HG02588 (cell line): ENCODE data around the gene KRT222.

Source experiments
- ATAC-seq: cut with Tn5 transposase; IDR thresholded peaks from one replicate; pipeline ENCODE4 v1.9.1; 2021; ENCODE audit warnings: mild to moderate bottlenecking, moderate library complexity; ENCODE audit not compliant: unreplicated experiment

KRT222 gene

GRCh38 chr17:40664582-40665333 lies at the start of gene KRT222:
Gene KRT222 (minus strand): TSS chr17:40665177. CDS start chr17:40665099, 78 bp downstream.
- ATAC-seq = no peak

DNA sequence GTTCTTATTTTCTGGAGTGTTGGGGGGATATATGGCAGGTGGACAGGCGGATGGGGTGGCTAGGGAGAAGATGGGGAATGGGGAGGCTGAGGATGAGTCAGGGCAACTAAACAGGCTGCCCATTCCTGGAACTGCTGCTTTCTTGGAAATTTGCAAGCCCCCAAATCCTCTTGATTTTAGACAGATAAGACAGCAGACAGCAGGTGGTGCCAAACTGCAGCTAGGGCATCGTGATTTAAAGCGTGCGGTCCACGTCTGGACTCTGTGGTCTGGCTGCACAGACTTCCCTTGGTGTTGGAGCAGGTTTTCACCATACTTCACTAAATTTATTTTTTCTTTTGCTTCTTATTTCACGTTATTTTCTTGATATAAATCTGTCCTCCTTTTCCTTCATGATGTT lies 49.5 kb upstream of the KRT222 start:
- no peak for ATAC-seq

DNA sequence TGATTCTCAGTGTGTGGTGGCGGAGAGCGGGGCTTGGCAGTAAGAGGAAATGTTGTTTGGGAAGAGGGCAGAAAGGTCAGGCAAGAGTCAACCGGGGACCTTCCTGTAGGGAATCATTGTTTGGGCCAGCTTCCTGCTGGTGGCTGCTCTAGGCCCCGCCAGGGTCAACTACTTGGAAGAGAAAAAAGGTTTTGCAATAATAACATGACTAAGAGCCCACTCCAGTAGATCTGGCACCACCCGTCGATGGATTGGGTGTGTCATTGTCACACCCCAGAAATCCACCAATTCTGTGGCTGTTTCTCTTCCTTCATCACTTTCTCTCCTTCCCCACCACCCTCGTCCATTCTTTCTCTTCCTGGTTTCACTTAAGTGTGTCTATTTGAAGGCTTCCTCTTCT lies 42.8 kb upstream of the KRT222 start:
- ATAC-seq = no peak

DNA sequence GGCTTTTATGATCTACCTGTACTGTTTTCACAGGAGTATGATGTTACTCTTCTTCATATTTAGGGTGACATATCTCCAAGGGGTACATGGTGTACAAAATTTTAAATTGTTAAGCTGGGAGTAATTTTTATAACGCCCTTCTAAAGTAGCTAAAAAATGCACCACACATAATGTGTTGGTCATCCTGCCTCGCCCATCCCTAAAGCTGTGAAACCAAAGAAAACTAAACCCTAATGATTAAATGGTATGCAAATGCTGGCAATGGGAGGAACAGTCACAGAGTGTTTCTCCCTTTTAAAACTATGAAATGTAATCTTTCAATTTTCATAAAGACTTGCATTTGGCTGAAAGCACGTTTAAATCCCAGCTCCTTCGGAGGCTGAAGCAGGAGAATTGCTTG lies 40.6 kb upstream of the KRT222 start:
- no peak for ATAC-seq

- ATAC-seq = no peak
These were observed 38.7 kb upstream of the KRT222 start, which contains the start of gene KRT24 for GRCh38 chr17:40703652-40704051. Gene KRT24 (minus strand): TSS chr17:40703752. CDS start chr17:40703693, 59 bp downstream.

GRCh38 chr17:40702271-40702670 lies 37.3 kb upstream of the KRT222 start:
- ATAC-seq = no peak

GRCh38 chr17:40699853-40700252 lies 34.9 kb upstream of the KRT222 start:
- no peak for ATAC-seq

- ATAC-seq = no peak
These were observed 34.4 kb upstream of the KRT222 start for GRCh38 chr17:40699371-40699770.

GRCh38 chr17:40697297-40697696 lies 32.3 kb upstream of the KRT222 start:
- ATAC-seq = no peak

- ATAC-seq = no peak
These were observed 31.7 kb upstream of the KRT222 start for GRCh38 chr17:40696651-40697072.

DNA sequence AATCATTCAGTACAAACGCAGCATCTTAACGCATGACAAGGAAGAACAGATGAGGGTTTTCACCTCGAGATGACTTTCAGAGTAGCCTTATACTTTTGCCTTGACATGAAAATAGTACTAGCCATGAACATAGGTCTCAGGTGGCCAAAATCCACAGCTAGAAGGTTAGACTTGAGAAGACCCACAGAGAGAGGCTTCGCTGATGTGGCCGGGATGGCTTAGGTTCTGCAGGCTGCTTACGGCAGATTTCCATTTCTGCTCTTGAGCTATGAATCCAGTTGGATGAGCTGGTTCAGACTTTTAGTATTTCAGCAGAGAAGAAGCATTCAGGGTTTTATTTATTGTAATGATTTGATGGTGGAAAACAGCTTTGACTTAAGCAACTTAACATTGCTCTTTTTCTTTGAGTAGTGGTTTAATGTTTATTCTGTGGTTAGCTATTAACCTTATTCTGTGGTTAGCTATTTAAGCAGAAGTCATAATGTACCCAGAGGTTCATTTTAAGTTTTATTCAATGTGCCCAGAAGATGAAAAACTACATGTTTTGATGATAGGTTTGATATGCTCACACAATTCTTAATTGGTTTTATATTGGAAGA lies 31.0 kb upstream of the KRT222 start:
- ATAC-seq = no peak

DNA sequence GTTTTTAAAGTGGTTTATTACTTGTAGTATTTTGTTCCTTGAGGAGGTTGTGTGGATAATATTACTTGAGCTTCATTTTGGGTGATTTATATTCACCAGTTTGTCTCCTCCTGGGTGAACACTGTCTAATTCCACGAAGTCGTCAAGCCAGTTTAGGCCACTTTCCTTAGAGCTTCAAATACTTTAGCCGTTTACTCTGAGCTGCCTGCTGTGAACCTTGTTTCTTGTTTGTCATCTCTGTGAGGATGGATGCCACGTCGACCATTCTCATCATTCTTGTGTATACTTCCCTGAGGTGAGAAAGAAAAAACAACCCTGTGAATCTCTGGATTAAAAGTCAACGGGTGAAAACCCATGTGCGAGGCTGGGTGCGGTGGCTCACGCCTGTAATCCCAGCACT lies 29.6 kb upstream of the KRT222 start:
- ATAC-seq = no peak

- no peak for ATAC-seq
These were observed 22.1 kb upstream of the KRT222 start for GRCh38 chr17:40687106-40687505.

- ATAC-seq = no peak
These were observed 21.2 kb upstream of the KRT222 start for GRCh38 chr17:40686192-40686591.

GRCh38 chr17:40680998-40681397 lies 16.0 kb upstream of the KRT222 start:
- ATAC-seq = no peak

- no peak for ATAC-seq
These were observed 14.5 kb upstream of the KRT222 start for GRCh38 chr17:40679523-40679907.

DNA sequence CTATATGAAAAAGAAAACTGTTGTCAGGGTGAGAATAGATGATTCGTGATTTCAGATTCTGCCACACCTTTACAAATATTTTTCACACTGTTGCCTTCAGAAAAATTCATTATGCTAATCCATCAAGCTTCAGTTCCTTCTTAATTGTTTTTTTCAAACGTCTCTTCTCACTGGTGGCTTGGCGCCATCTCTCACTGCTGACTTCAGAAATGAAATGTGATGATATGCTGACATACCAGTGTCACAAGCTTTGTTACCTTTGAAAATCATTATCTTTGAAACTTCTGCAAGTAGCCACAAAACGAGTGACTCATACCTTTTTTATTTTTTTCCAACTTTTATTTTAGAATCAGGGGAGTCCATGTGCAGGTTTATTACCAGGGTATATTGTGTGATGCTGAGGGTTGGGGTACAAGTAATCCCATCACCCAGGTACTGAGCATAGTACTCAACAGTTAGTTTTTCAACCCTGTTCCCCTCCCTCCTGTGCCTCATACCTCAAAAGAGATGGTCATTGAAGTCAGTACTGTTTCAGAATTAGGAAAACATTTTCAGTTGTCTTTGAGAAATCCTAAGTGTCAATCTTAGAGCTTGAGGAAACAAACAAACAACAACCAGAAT lies 14.0 kb upstream of the KRT222 start:
- ATAC-seq = no peak

GRCh38 chr17:40675905-40676304 lies 10.9 kb upstream of the KRT222 start:
- no peak for ATAC-seq

GRCh38 chr17:40672654-40673053 lies 7.7 kb upstream of the KRT222 start:
- ATAC-seq = no peak

- no peak for ATAC-seq
These were observed 6.3 kb upstream of the KRT222 start for GRCh38 chr17:40671282-40671681.

- no peak for ATAC-seq
These were observed 1.4 kb upstream of the KRT222 start for GRCh38 chr17:40666331-40666730.

- ATAC-seq = no peak
These were observed 1.7 kb downstream of the KRT222 start for GRCh38 chr17:40663252-40663651.
